GM19467 (cell line): ENCODE results near the gene ITGB2.

Source experiments
- ATAC-seq: cut with Tn5 transposase; IDR thresholded peaks from one replicate; pipeline ENCODE4 v1.9.1; 2021; ENCODE audit warnings: mild to moderate bottlenecking, moderate library complexity; ENCODE audit not compliant: unreplicated experiment

Gene ITGB2

GRCh38 chr21:44898851-44899767 lies 21.6 kb downstream of the ITGB2 start:
- no peak for ATAC-seq

- ATAC-seq, result no peak
Measured at GRCh38 chr21:44898011-44898488, 22.6 kb downstream of the ITGB2 start.

GRCh38 chr21:44897326-44898010 lies 23.2 kb downstream of the ITGB2 start:
- no peak for ATAC-seq

- no peak for ATAC-seq
Measured at GRCh38 chr21:44896561-44897286, 24.0 kb downstream of the ITGB2 start.

GRCh38 chr21:44895859-44896258 lies 24.8 kb downstream of the ITGB2 start:
- ATAC-seq, result no peak

GRCh38 chr21:44894687-44895302 lies 25.9 kb downstream of the ITGB2 start:
- ATAC-seq, result no peak

- no peak for ATAC-seq
Measured at GRCh38 chr21:44893948-44894656, 26.6 kb downstream of the ITGB2 start.

GRCh38 chr21:44893278-44893556 lies 27.5 kb downstream of the ITGB2 start:
- no peak for ATAC-seq

- ATAC-seq, result no peak
Measured at GRCh38 chr21:44892536-44893277, 28.0 kb downstream of the ITGB2 start.

GRCh38 chr21:44892095-44892494 lies 28.6 kb downstream of the ITGB2 start:
- no peak for ATAC-seq

- no peak for ATAC-seq
Measured at GRCh38 chr21:44891631-44892031, 29.1 kb downstream of the ITGB2 start.

- no peak for ATAC-seq
Measured at GRCh38 chr21:44890961-44891541, 29.6 kb downstream of the ITGB2 start.

GRCh38 chr21:44890338-44890931 lies 30.3 kb downstream of the ITGB2 start:
- no peak for ATAC-seq

GRCh38 chr21:44889625-44890337 lies 30.9 kb downstream of the ITGB2 start:
- no peak for ATAC-seq

GRCh38 chr21:44888581-44889550 lies 31.8 kb downstream of the ITGB2 start:
- ATAC-seq, result no peak

- no peak for ATAC-seq
Measured at GRCh38 chr21:44887807-44888580, 32.7 kb downstream of the ITGB2 start.
